Measurements from ENCODE around the gene IFT122.

Gene IFT122

GRCh38 chr3:129441215-129441614, 1.2 kb downstream of the IFT122 start:
- H3K27ac ChIP-seq (ENCODE audit: low read depth, low read length, severe bottlenecking): no peak overlapping the region
- H3K36me3 ChIP-seq (ENCODE audit: control insufficient read depth, insufficient read depth, low read length): peaks cover 16% of the 10 kb centered on the region
- H3K4me3 ChIP-seq (ENCODE audit: extremely low read depth, insufficient read depth, low read length, poor library complexity, severe bottlenecking): peak overlapping the region; percentile 99
- WGBS, 2 experiments (ENCODE audit: insufficient coverage in 2 of 2): 67 to 73% methylated on average over 5 of the region's 9 CpGs
- peaks cover 49% of the 10 kb centered on the region for H3K4me1 ChIP-seq (ENCODE audit: control insufficient read depth, insufficient read depth, low read length, poor library complexity, severe bottlenecking)
- H3K9me3 ChIP-seq (ENCODE audit: control insufficient read depth, low read length): no peaks in the 10 kb centered on the region

- Histone ChIP-seq H3K27ac (ENCODE audit: low read depth, low read length, severe bottlenecking) (no peak overlapping the region), H3K36me3 (ENCODE audit: control insufficient read depth, insufficient read depth, low read length) (peaks cover 10% of the 10 kb centered on the region), H3K4me3 (ENCODE audit: extremely low read depth, insufficient read depth, low read length, poor library complexity, severe bottlenecking) (no peak overlapping the region), H3K9me3 (ENCODE audit: control insufficient read depth, low read length) (no peaks in the 10 kb centered on the region), H3K4me1 (ENCODE audit: control insufficient read depth, insufficient read depth, low read length, poor library complexity, severe bottlenecking) (peaks cover 55% of the 10 kb centered on the region)
- 63 to 100% methylated on average over 1 to 3 of the region's 4 CpGs for WGBS, 2 experiments (ENCODE audit: insufficient coverage in 2 of 2)
These were observed 1.8 kb downstream of the IFT122 start for GRCh38 chr3:129441782-129442181.

DNA sequence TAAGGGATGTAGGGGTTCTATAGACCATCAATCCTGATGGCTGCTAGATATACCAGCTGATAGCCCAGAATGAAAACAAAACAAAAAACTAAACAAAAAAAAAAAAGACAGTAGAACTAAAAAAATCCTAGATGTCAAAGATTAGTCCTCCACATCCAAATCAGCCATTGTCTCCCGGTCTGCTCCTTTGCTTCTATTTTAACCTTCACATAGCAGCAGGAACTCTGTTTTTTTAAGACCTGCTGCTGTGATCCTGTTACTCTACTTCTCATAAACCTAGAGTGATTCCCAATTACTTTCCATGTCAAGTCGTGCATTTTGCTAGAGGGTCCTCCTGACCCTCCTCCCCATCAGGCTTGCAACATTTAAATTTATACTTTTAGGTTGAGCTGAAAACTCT, 2.5 kb downstream of the IFT122 start:
- Histone ChIP-seq H3K9me3 (ENCODE audit: control insufficient read depth, low read length) (no peaks in the 10 kb centered on the region), H3K4me3 (ENCODE audit: extremely low read depth, insufficient read depth, low read length, poor library complexity, severe bottlenecking) (no peak overlapping the region), H3K27ac (ENCODE audit: low read depth, low read length, severe bottlenecking) (peak overlapping the region; percentile 16), H3K4me1 (ENCODE audit: control insufficient read depth, insufficient read depth, low read length, poor library complexity, severe bottlenecking) (peaks cover 60% of the 10 kb centered on the region), H3K36me3 (ENCODE audit: control insufficient read depth, insufficient read depth, low read length) (peaks cover 3% of the 10 kb centered on the region)
- WGBS, 2 experiments (ENCODE audit: insufficient coverage in 2 of 2): 49 to 56% methylated on average over 2 of the region's 2 CpGs

DNA sequence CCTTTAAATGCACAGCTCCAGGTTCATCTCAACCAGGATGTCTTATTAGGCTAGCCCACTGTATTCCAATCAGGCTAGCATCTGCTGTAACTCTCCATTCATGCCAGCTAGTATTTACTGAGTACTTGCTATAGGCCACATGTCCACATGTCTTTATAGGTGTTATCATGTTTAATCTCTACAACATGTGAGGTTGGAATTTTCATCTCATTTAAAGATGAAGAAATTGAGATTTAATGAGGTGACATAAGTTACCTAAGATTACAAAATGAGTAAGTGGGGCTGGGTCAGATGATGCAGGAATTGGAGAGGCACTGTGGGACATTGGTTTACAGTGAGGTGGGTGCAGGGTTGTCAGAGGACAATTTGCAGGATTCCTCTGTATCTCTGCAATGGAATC, 2.9 kb downstream of the IFT122 start:
- Histone ChIP-seq H3K9me3 (ENCODE audit: control insufficient read depth, low read length) (no peaks in the 10 kb centered on the region), H3K4me1 (ENCODE audit: control insufficient read depth, insufficient read depth, low read length, poor library complexity, severe bottlenecking) (peaks cover 65% of the 10 kb centered on the region), H3K4me3 (ENCODE audit: extremely low read depth, insufficient read depth, low read length, poor library complexity, severe bottlenecking) (no peak overlapping the region), H3K36me3 (ENCODE audit: control insufficient read depth, insufficient read depth, low read length) (no peaks in the 10 kb centered on the region), H3K27ac (ENCODE audit: low read depth, low read length, severe bottlenecking) (peak overlapping the region; percentile 16)

GRCh38 chr3:129445471-129445870, 5.4 kb downstream of the IFT122 start:
- H3K36me3 ChIP-seq (ENCODE audit: control insufficient read depth, insufficient read depth, low read length): no peaks in the 10 kb centered on the region
- H3K4me1 ChIP-seq (ENCODE audit: control insufficient read depth, insufficient read depth, low read length, poor library complexity, severe bottlenecking): peaks cover 66% of the 10 kb centered on the region
- H3K4me3 ChIP-seq (ENCODE audit: extremely low read depth, insufficient read depth, low read length, poor library complexity, severe bottlenecking): no peak overlapping the region
- H3K9me3 ChIP-seq (ENCODE audit: control insufficient read depth, low read length): no peaks in the 10 kb centered on the region
- 94 to 100% methylated on average over 2 of the region's 3 CpGs for WGBS, 2 experiments (ENCODE audit: insufficient coverage in 2 of 2)
- H3K27ac ChIP-seq (ENCODE audit: low read depth, low read length, severe bottlenecking): no peak overlapping the region

GRCh38 chr3:129446926-129447325, 6.9 kb downstream of the IFT122 start:
- H3K4me3 ChIP-seq (ENCODE audit: extremely low read depth, insufficient read depth, low read length, poor library complexity, severe bottlenecking): no peak overlapping the region
- peaks cover 53% of the 10 kb centered on the region for H3K4me1 ChIP-seq (ENCODE audit: control insufficient read depth, insufficient read depth, low read length, poor library complexity, severe bottlenecking)
- peaks cover 4% of the 10 kb centered on the region for H3K36me3 ChIP-seq (ENCODE audit: control insufficient read depth, insufficient read depth, low read length)
- no peaks in the 10 kb centered on the region for H3K9me3 ChIP-seq (ENCODE audit: control insufficient read depth, low read length)
- no CpG with 5 or more reads among the region's 1 CpG for WGBS, 2 experiments (ENCODE audit: insufficient coverage in 2 of 2)
- no peak overlapping the region for H3K27ac ChIP-seq (ENCODE audit: low read depth, low read length, severe bottlenecking)

GRCh38 chr3:129448186-129448895, 8.3 kb downstream of the IFT122 start:
- Histone ChIP-seq H3K36me3 (ENCODE audit: control insufficient read depth, insufficient read depth, low read length) (peaks cover 18% of the 10 kb centered on the region), H3K4me3 (ENCODE audit: extremely low read depth, insufficient read depth, low read length, poor library complexity, severe bottlenecking) (no peak overlapping the region), H3K9me3 (ENCODE audit: control insufficient read depth, low read length) (no peaks in the 10 kb centered on the region), H3K27ac (ENCODE audit: low read depth, low read length, severe bottlenecking) (no peak overlapping the region), H3K4me1 (ENCODE audit: control insufficient read depth, insufficient read depth, low read length, poor library complexity, severe bottlenecking) (peaks cover 39% of the 10 kb centered on the region)
- WGBS, 2 experiments (ENCODE audit: insufficient coverage in 2 of 2): 76 to 81% methylated on average over 7 to 13 of the region's 18 CpGs

DNA sequence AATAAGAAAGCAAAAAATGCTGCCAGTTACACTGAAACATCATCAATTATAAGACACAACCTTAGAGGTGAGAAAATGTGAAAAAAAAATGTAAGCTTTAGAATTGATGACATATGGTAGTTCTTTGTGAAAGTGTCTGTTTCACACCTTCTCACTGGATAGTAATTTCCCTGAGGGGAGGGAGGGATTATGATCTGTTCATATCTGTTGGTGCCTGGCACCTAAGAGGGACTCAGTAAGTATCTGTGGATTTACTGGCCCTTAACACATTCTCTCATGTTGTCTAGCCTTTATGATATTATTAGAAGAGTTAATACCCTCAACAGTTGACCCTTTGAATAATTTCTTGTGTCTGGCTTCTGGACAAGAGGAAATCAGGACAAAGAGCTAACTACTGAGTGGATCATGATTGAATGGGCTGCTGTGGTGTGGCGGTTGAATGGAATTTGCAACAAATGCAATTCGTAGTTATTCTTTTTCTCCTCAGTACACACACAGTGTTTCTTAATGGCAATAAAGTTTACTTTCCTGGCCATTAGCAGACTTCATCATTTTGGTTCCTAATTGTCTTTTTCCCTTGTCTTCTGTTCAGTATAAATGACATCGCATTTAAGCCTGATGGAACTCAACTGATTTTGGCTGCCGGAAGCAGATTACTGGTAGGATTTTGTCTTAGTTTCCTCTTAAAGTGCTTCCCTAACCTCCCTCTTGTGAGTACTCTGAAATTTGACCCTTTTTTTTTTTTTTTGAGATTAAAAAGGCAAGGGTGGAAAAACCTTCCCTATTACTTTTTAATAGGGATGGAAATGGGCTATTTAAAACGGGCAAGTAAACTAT, 9.5 kb downstream of the IFT122 start:
- peaks cover 29% of the 10 kb centered on the region for H3K36me3 ChIP-seq (ENCODE audit: control insufficient read depth, insufficient read depth, low read length)
- 73 to 80% methylated on average over 2 of the region's 5 CpGs for WGBS, 2 experiments (ENCODE audit: insufficient coverage in 2 of 2)
- no peak overlapping the region for H3K4me3 ChIP-seq (ENCODE audit: extremely low read depth, insufficient read depth, low read length, poor library complexity, severe bottlenecking)
- no peaks in the 10 kb centered on the region for H3K9me3 ChIP-seq (ENCODE audit: control insufficient read depth, low read length)
- peaks cover 32% of the 10 kb centered on the region for H3K4me1 ChIP-seq (ENCODE audit: control insufficient read depth, insufficient read depth, low read length, poor library complexity, severe bottlenecking)
- peak overlapping the region; percentile 31 for H3K27ac ChIP-seq (ENCODE audit: low read depth, low read length, severe bottlenecking)

GRCh38 chr3:129453732-129454131, 13.7 kb downstream of the IFT122 start:
- Histone ChIP-seq H3K4me3 (ENCODE audit: extremely low read depth, insufficient read depth, low read length, poor library complexity, severe bottlenecking) (no peak overlapping the region), H3K4me1 (ENCODE audit: control insufficient read depth, insufficient read depth, low read length, poor library complexity, severe bottlenecking) (peaks cover 8% of the 10 kb centered on the region), H3K9me3 (ENCODE audit: control insufficient read depth, low read length) (no peaks in the 10 kb centered on the region), H3K27ac (ENCODE audit: low read depth, low read length, severe bottlenecking) (no peak overlapping the region), H3K36me3 (ENCODE audit: control insufficient read depth, insufficient read depth, low read length) (peaks cover 41% of the 10 kb centered on the region)
- no CpG with 5 or more reads among the region's 1 CpG for WGBS, 2 experiments (ENCODE audit: insufficient coverage in 2 of 2)

DNA sequence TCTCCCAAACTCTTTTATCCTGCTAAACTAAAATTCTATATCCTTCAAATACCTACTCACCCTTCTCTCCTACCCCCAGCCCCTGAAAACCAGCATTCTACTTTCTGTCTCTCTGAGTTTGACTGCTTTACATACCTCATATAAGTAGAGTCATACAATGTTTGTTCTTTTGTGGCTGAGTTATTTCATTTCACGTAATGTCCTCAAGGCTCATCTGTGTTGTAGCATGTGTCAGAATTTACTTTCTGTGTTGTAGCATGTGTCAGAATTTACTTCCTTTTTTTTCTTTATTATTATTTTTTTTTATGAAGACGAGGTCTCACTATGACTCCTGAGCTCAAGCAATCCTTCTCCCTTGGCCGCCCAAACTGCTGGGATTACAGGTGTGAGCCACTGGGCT, 20.1 kb downstream of the IFT122 start:
- peaks cover 11% of the 10 kb centered on the region for H3K36me3 ChIP-seq (ENCODE audit: control insufficient read depth, insufficient read depth, low read length)
- no CpG with 5 or more reads among the region's 3 CpGs for WGBS, 2 experiments (ENCODE audit: insufficient coverage in 2 of 2)

DNA sequence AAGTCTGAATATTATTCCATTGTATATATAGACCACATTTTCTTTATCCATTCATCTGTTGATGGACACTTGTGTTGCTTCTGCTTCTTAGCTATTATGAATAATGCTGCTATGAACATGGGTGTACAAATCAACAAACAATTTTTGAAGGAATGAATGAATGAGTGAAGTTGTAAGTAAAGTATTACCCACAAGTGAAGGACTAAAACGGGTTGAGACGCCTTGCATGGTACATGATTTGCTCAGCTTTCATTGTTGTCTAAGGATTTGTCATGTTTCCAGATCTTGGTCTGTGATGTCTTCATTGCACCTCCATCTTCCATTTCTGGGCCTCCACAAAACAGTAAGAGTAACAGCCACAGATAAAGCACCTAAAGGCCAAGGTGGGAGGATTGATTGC, 20.5 kb downstream of the IFT122 start:
- peaks cover 16% of the 10 kb centered on the region for H3K4me1 ChIP-seq (ENCODE audit: control insufficient read depth, insufficient read depth, low read length, poor library complexity, severe bottlenecking)
- H3K4me3 ChIP-seq (ENCODE audit: extremely low read depth, insufficient read depth, low read length, poor library complexity, severe bottlenecking): no peak overlapping the region
- peaks cover 11% of the 10 kb centered on the region for H3K36me3 ChIP-seq (ENCODE audit: control insufficient read depth, insufficient read depth, low read length)
- H3K9me3 ChIP-seq (ENCODE audit: control insufficient read depth, low read length): no peaks in the 10 kb centered on the region
- H3K27ac ChIP-seq (ENCODE audit: low read depth, low read length, severe bottlenecking): peak overlapping the region; percentile 62
- WGBS, 2 experiments (ENCODE audit: insufficient coverage in 2 of 2): 93 to 100% methylated on average over 2 of the region's 2 CpGs

More for the DNA sequence above, 20.1 kb downstream of the IFT122 start:
- Histone ChIP-seq H3K4me3 (ENCODE audit: extremely low read depth, insufficient read depth, low read length, poor library complexity, severe bottlenecking) (no peak overlapping the region), H3K4me1 (ENCODE audit: control insufficient read depth, insufficient read depth, low read length, poor library complexity, severe bottlenecking) (peaks cover 16% of the 10 kb centered on the region), H3K27ac (ENCODE audit: low read depth, low read length, severe bottlenecking) (no peak overlapping the region), H3K9me3 (ENCODE audit: control insufficient read depth, low read length) (no peaks in the 10 kb centered on the region)

Measured in mesodermal cell (in vitro differentiated cells).